ENCODE results near the gene ACSF3. TPM values are rescaled to one million over a fixed set of nuclear protein-coding genes. Genes with fewer than 3 reads are reported as not detected.

ACSF3 gene
- total and polyA plus RNA-seq, 7 donors = 19.7 to 42.2 (median 28.2) TPM

GRCh38 chr16:89102041-89102471, 8.4 kb downstream of the ACSF3 start:
- peaks cover 13 to 65% (median 35%) of the 10 kb centered on the region in 4 donors for H3K36me3 ChIP-seq
- no peak overlapping the region for H3K4me3 ChIP-seq
- no peaks in the 10 kb centered on the region for H3K9me3 ChIP-seq
- H3K27ac ChIP-seq = no peak overlapping the region
- H3K27me3 ChIP-seq = no peaks in the 10 kb centered on the region
- peaks cover 0 to 4% (median 0%) of the 10 kb centered on the region in 4 donors for H3K4me1 ChIP-seq
- DNase-seq = no peak
- WGBS, 2 donors = 24 to 64% methylated on average over 14 of the region's 14 CpGs
- intact Hi-C loops (cut with DNase I) = no loop called here
- TF ChIP-seq EP300 (IDR thresholded peaks at IDR 0.05) = no peak
- no peak for TF ChIP-seq CTCF (IDR thresholded peaks at IDR 0.05)
- no peak for TF ChIP-seq POLR2A (IDR thresholded peaks at IDR 0.05)
- TF ChIP-seq POLR2AphosphoS5 (IDR thresholded peaks at IDR 0.05) = no peak

- H3K4me1 ChIP-seq = no peaks in the 10 kb centered on the region
- H3K36me3 ChIP-seq = peaks cover 13 to 70% (median 39%) of the 10 kb centered on the region in 4 donors
- no peaks in the 10 kb centered on the region for H3K9me3 ChIP-seq
- intact Hi-C loops (cut with DNase I) = no loop called here
- 24 to 77% methylated on average over 27 of the region's 27 CpGs for whole genome bisulfite sequencing, 2 donors
- no peak for TF ChIP-seq EP300 (IDR thresholded peaks at IDR 0.05)
- no peak for DNase-seq
- no peak overlapping the region for H3K4me3 ChIP-seq
- no peak overlapping the region for H3K27ac ChIP-seq
- no peaks in the 10 kb centered on the region for H3K27me3 ChIP-seq
These were observed 8.9 kb downstream of the ACSF3 start for GRCh38 chr16:89102481-89103073.

- Histone ChIP-seq H3K36me3 (peaks cover 13 to 76% (median 40%) of the 10 kb centered on the region in 4 donors), H3K27ac (no peak overlapping the region), H3K4me3 (no peak overlapping the region), H3K27me3 (no peaks in the 10 kb centered on the region), H3K4me1 (no peaks in the 10 kb centered on the region), H3K9me3 (no peaks in the 10 kb centered on the region)
- TF ChIP-seq CTCF (IDR thresholded peaks at IDR 0.05) (no peak), POLR2AphosphoS5 (IDR thresholded peaks at IDR 0.05) (no peak), POLR2A (IDR thresholded peaks at IDR 0.05) (no peak), EP300 (IDR thresholded peaks at IDR 0.05) (no peak)
- DNase-seq = no peak
- intact Hi-C loops (cut with DNase I) = no loop called here
- WGBS, 2 donors = 17 to 76% methylated on average over 22 of the region's 22 CpGs
These were observed 9.5 kb downstream of the ACSF3 start for GRCh38 chr16:89103156-89103555.

DNA sequence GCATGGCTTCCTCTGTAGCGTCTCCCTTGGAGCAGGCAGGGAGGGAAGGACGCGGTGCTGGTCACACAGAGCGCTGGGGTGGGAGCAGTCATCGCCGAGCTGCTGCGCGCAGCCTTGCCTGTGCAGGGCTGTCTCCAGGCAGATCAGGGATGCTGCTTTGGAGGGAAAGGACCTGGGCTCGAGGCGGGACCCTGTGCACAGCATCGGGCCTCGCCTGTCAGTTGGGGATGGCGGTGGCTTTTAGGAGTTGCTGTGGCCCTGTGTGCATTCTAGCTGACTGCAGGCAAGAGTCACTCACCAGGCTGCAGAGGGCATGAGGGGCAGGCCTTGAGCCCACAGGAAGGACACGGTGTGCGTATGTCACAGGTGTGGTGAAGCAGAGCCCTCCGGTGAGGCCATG, 10.1 kb downstream of the ACSF3 start:
- intact Hi-C loops (cut with DNase I) = no loop called here
- Histone ChIP-seq H3K36me3 (peaks cover 13 to 81% (median 40%) of the 10 kb centered on the region in 4 donors), H3K4me3 (no peak overlapping the region), H3K4me1 (no peaks in the 10 kb centered on the region), H3K27me3 (no peaks in the 10 kb centered on the region), H3K9me3 (no peaks in the 10 kb centered on the region), H3K27ac (no peak overlapping the region)
- 75 to 88% methylated on average over 16 of the region's 16 CpGs for WGBS, 2 donors
- TF ChIP-seq POLR2AphosphoS5 (IDR thresholded peaks at IDR 0.05) = no peak
- no peak for TF ChIP-seq EP300 (IDR thresholded peaks at IDR 0.05)
- TF ChIP-seq CTCF (IDR thresholded peaks at IDR 0.05) = no peak
- TF ChIP-seq POLR2A (IDR thresholded peaks at IDR 0.05) = no peak
- DNase-seq = no peak

DNA sequence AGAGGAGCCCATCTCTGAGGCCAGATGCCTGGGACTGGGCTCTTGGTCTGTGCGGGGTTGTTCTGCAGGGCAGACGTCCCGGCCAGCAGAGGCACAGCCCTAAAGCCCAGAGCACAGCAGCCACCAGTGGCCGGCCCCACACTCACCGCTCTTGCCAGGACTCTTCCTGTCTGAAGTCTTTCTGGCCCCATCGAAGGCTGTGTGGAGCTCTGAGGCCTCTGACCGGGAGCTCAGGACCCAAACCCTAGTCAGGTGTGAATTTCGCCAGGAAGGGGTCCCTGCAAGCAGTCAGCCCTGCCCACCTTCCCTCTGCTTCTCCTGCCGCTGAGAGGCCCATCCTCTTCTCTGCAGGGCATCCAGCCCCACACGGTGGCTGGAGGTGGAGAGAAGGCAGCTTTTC, 10.7 kb downstream of the ACSF3 start:
- Histone ChIP-seq H3K4me1 (no peaks in the 10 kb centered on the region), H3K27ac (no peak overlapping the region), H3K4me3 (no peak overlapping the region), H3K9me3 (no peaks in the 10 kb centered on the region), H3K27me3 (no peaks in the 10 kb centered on the region), H3K36me3 (peaks cover 13 to 79% (median 40%) of the 10 kb centered on the region in 4 donors)
- intact Hi-C loops (cut with DNase I) = no loop called here
- no peak for DNase-seq
- TF ChIP-seq CTCF (IDR thresholded peaks at IDR 0.05) (no peak), POLR2AphosphoS5 (IDR thresholded peaks at IDR 0.05) (no peak), POLR2A (IDR thresholded peaks at IDR 0.05) (no peak), EP300 (IDR thresholded peaks at IDR 0.05) (no peak)
- 82 to 83% methylated on average over 10 of the region's 10 CpGs for WGBS, 2 donors

Data from sigmoid colon (tissue), 7 donors.